Panc1 (cell line): ENCODE data around the gene KBTBD6. TPM values are rescaled to one million over a fixed set of nuclear protein-coding genes. Genes with fewer than 3 reads are reported as not detected.

Source experiments
- ATAC-seq: fragments of 200-7000 bp; cut with Tn5 transposase; 2 replicates; pipeline ENCODE4 v1.9.1; 2020; ENCODE audit warnings: mild to moderate bottlenecking, moderate library complexity
- BruUV-seq: library from RNA; stranded (reverse); fragments of 400-500 nt; replicated peaks from 2 replicates; lab custom pipeline; 2021; lab: Mats Ljungman, UMichigan
- CTCF ChIA-PET: fragments of 300-600 bp; sonication (Branson Sonifier 250); formaldehyde crosslinking; loops from one replicate; lab custom pipeline; 2022; ENCODE audit warnings: antibody characterized with exemption; lab: Charles Lee
- POLR2A ChIA-PET: fragments of 300-600 bp; sonication (Branson Sonifier 250); formaldehyde crosslinking; loops from one replicate; lab custom pipeline; 2022; ENCODE audit warnings: antibody characterized with exemption; lab: Charles Lee
- DNase-seq: peaks from one replicate; pipeline ENCODE4 v3.0.0-alpha.2; 2010; ENCODE audit warnings: low read depth, low spot score
- H3K27ac ChIP-seq: 2 replicates; pipeline ENCODE4 v1.5.1; 2011; ENCODE audit warnings: mild to moderate bottlenecking, low read length, inconsistent platforms
- H3K27me3 ChIP-seq: fragments of 200-500 bp; sonication (Bioruptor generic); 2 replicates; pipeline ENCODE4 v1.6.0; 2014; ENCODE audit warnings: low read length, inconsistent platforms; ENCODE audit not compliant: control insufficient read depth, insufficient read depth
- H3K36me3 ChIP-seq: fragments of 200-500 bp; sonication (Bioruptor generic); 2 replicates; pipeline ENCODE4 v1.5.1; 2014; ENCODE audit warnings: inconsistent platforms, mild to moderate bottlenecking, low read length, moderate library complexity; ENCODE audit not compliant: control insufficient read depth, insufficient read depth
- H3K4me1 ChIP-seq: 2 replicates; pipeline ENCODE4 v1.5.1; 2011; ENCODE audit warnings: inconsistent platforms, mild to moderate bottlenecking, low read length, moderate library complexity; ENCODE audit not compliant: control insufficient read depth, insufficient read depth
- H3K4me3 ChIP-seq, 2 experiments: 2 replicates each; pipeline ENCODE4 v1.5.1; 2011 to 2012; ENCODE audit warnings: low read depth in 2 of 2, low read length in 2 of 2, mild to moderate bottlenecking in 2 of 2, inconsistent platforms in 1 of 2, moderate library complexity in 1 of 2
- H3K9me3 ChIP-seq: fragments of 200-500 bp; sonication (Bioruptor generic); 2 replicates; pipeline ENCODE4 v1.5.1; 2014; ENCODE audit warnings: low read depth, mild to moderate bottlenecking, inconsistent platforms, low read length, moderate library complexity; ENCODE audit not compliant: control insufficient read depth, insufficient read depth
- POLR2AphosphoS5 ChIP-seq: IDR thresholded peaks from 2 replicates; pipeline ENCODE4 v1.6.1; 2012; ENCODE audit warnings: mild to moderate bottlenecking, low read depth, low read length, moderate library complexity
- SIN3A ChIP-seq: IDR thresholded peaks from 2 replicates; pipeline ENCODE4 v1.6.1; 2012; ENCODE audit warnings: low read depth, mild to moderate bottlenecking, low read length, moderate library complexity, borderline replicate concordance; ENCODE audit not compliant: insufficient read depth
- TCF7L2 ChIP-seq: IDR thresholded peaks from 2 replicates; pipeline ENCODE4 v1.6.1; 2011; ENCODE audit warnings: mild to moderate bottlenecking, low read depth, low read length, inconsistent platforms
- in situ Hi-C: cut with HindIII; loops from 2 replicates; pipeline ENCODE4 v1.10.0; 2016; ENCODE audit warnings: low sequenced_read_pairs, low pct_unique_long_range_greater_than_20kb
- intact Hi-C: fragments of 100-400 bp; cut with micrococcal nuclease; formaldehyde crosslinking; loops from one replicate; pipeline ENCODE4 v1.10.0; 2022; ENCODE audit not compliant: unreplicated experiment
- total RNA-seq: library from RNA; stranded (reverse); gene quantifications from one replicate; pipeline ENCODE4 v1.2.1, GENCODE V29; 2021; ENCODE audit not compliant: unreplicated experiment
- TF ChIP-seq, protein P1 (sequence below), 2 experiments: IDR thresholded peaks; 2 replicates each; pipeline ENCODE4 v1.6.1; 2011 to 2012; ENCODE audit warnings: low read depth in 2 of 2, control low read depth in 1 of 2, low read length in 1 of 2, mild to moderate bottlenecking in 1 of 2, moderate library complexity in 1 of 2; ENCODE audit not compliant: insufficient read depth in 1 of 2
- TF ChIP-seq, protein P2 (sequence below): fragments of 450-650 bp; IDR thresholded peaks from 2 replicates; pipeline ENCODE4 v1.5.1; 2017; ENCODE audit warnings: mild to moderate bottlenecking

The KBTBD6 gene
- total RNA-seq, 1 experiment from 2014 or later: 7.9 TPM

GRCh38 chr13:41154042-41154441 is 21.4 kb upstream of the KBTBD6 start:
- H3K4me1 ChIP-seq: no peaks in the 10 kb centered on the region
- ChIA-PET POLR2A (no interaction called here), CTCF (no interaction called here)
- no peaks in the 10 kb centered on the region for H3K36me3 ChIP-seq
- DNase-seq (no peak), ATAC-seq (no peak)
- no peak overlapping the region for H3K4me3 ChIP-seq
- no peaks in the 10 kb centered on the region for H3K27me3 ChIP-seq
- H3K27ac ChIP-seq: no peak overlapping the region
- intact Hi-C loops (no loop called here), in situ Hi-C loops (no loop called here)
- no TSS peak for BruUV-seq
- no peak for TF ChIP-seq POLR2AphosphoS5
- TF ChIP-seq, protein P1, sequence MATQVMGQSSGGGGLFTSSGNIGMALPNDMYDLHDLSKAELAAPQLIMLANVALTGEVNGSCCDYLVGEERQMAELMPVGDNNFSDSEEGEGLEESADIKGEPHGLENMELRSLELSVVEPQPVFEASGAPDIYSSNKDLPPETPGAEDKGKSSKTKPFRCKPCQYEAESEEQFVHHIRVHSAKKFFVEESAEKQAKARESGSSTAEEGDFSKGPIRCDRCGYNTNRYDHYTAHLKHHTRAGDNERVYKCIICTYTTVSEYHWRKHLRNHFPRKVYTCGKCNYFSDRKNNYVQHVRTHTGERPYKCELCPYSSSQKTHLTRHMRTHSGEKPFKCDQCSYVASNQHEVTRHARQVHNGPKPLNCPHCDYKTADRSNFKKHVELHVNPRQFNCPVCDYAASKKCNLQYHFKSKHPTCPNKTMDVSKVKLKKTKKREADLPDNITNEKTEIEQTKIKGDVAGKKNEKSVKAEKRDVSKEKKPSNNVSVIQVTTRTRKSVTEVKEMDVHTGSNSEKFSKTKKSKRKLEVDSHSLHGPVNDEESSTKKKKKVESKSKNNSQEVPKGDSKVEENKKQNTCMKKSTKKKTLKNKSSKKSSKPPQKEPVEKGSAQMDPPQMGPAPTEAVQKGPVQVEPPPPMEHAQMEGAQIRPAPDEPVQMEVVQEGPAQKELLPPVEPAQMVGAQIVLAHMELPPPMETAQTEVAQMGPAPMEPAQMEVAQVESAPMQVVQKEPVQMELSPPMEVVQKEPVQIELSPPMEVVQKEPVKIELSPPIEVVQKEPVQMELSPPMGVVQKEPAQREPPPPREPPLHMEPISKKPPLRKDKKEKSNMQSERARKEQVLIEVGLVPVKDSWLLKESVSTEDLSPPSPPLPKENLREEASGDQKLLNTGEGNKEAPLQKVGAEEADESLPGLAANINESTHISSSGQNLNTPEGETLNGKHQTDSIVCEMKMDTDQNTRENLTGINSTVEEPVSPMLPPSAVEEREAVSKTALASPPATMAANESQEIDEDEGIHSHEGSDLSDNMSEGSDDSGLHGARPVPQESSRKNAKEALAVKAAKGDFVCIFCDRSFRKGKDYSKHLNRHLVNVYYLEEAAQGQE (IDR thresholded peaks at IDR 0.05; ENCODE audit: insufficient read depth in 1 of 2, low read depth in 2 of 2, low read length in 1 of 2): no peak
- no peak for TF ChIP-seq SIN3A
- TF ChIP-seq, protein P2, sequence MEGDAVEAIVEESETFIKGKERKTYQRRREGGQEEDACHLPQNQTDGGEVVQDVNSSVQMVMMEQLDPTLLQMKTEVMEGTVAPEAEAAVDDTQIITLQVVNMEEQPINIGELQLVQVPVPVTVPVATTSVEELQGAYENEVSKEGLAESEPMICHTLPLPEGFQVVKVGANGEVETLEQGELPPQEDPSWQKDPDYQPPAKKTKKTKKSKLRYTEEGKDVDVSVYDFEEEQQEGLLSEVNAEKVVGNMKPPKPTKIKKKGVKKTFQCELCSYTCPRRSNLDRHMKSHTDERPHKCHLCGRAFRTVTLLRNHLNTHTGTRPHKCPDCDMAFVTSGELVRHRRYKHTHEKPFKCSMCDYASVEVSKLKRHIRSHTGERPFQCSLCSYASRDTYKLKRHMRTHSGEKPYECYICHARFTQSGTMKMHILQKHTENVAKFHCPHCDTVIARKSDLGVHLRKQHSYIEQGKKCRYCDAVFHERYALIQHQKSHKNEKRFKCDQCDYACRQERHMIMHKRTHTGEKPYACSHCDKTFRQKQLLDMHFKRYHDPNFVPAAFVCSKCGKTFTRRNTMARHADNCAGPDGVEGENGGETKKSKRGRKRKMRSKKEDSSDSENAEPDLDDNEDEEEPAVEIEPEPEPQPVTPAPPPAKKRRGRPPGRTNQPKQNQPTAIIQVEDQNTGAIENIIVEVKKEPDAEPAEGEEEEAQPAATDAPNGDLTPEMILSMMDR: no peak
- no peak for TF ChIP-seq TCF7L2
- H3K9me3 ChIP-seq: peaks cover 7% of the 10 kb centered on the region; the same call in 1 of the 2 replicates

GRCh38 chr13:41152005-41152404 is 19.4 kb upstream of the KBTBD6 start:
- H3K36me3 ChIP-seq: no peaks in the 10 kb centered on the region
- POLR2A ChIA-PET: no interaction called here

More at GRCh38 chr13:41152005-41152404, 19.4 kb upstream of the KBTBD6 start:
- Histone ChIP-seq H3K4me3 (no peak overlapping the region), H3K27me3 (no peaks in the 10 kb centered on the region), H3K4me1 (no peaks in the 10 kb centered on the region), H3K9me3 (peaks cover 12% of the 10 kb centered on the region; the same call in 1 of the 2 replicates), H3K27ac (no peak overlapping the region)
- DNase-seq: no peak
- CTCF ChIA-PET: no interaction called here
- TF ChIP-seq POLR2AphosphoS5: no peak
- TF ChIP-seq, protein P2: no peak
- TF ChIP-seq, protein P1 (IDR thresholded peaks at IDR 0.05; ENCODE audit: insufficient read depth in 1 of 2, low read depth in 2 of 2, low read length in 1 of 2): no peak
- TF ChIP-seq TCF7L2: no peak
- no peak for TF ChIP-seq SIN3A
- intact Hi-C loops (no loop called here), in situ Hi-C loops (no loop called here)
- no peak for ATAC-seq
- BruUV-seq: no TSS peak
